ENCODE data around the gene ITPRIP.

GRCh38 chr10:104317726-104318299, 20.5 kb downstream of the ITPRIP start:
- TF ChIP-seq CTCF (IDR thresholded peaks at IDR 0.05 in 8 of 11, conservative IDR thresholded peaks at IDR 0.05 in 3 of 11) (no peak), POLR2A (IDR thresholded peaks at IDR 0.05) (no peak), POLR2AphosphoS5 (IDR thresholded peaks at IDR 0.05) (no peak)

All from spleen (tissue), 7 donors.